Caco-2 (cell line): ENCODE measurements around the gene PTPN14. TPM values are rescaled to one million over a fixed set of nuclear protein-coding genes. Genes with fewer than 3 reads are reported as not detected.

ENCODE experiments used
- BruUV-seq: library from RNA; stranded (reverse); fragments of 400-500 nt; replicated peaks from 2 replicates; lab custom pipeline; 2021; lab: Mats Ljungman, UMichigan
- CTCF ChIA-PET: fragments of 300-600 bp; sonication (Branson Sonifier 250); formaldehyde crosslinking; loops from one replicate; lab custom pipeline; 2022; ENCODE audit warnings: antibody characterized with exemption; lab: Charles Lee
- POLR2A ChIA-PET: fragments of 300-600 bp; sonication (Branson Sonifier 250); formaldehyde crosslinking; loops from one replicate; lab custom pipeline; 2022; ENCODE audit warnings: antibody characterized with exemption; lab: Charles Lee
- DNase-seq, 2 experiments: peaks; one replicate each; pipeline versions ENCODE4 v3.0.0 to v3.0.0-alpha.2; 2020 to 2022
- H3K27me3 ChIP-seq: replicated peaks from 2 replicates; pipeline ENCODE4 v1.6.0; 2011; ENCODE audit warnings: low read length; ENCODE audit not compliant: control insufficient read depth, insufficient read depth
- H3K36me3 ChIP-seq: 2 replicates; pipeline ENCODE4 v1.5.1; 2011; ENCODE audit warnings: low read length; ENCODE audit not compliant: control insufficient read depth, insufficient read depth
- H3K4me1 ChIP-seq: fragments of 250-450 bp; sonication (Bioruptor Pico); 2 replicates; pipeline ENCODE4 v1.5.1; 2020; ENCODE audit warnings: mild to moderate bottlenecking
- H3K4me3 ChIP-seq: 2 replicates; pipeline ENCODE4 v1.5.1; 2011; ENCODE audit warnings: low read depth, mild to moderate bottlenecking, control low read depth, low read length
- H3K9me3 ChIP-seq: fragments of 250-450 bp; sonication (Bioruptor Pico); 2 replicates; pipeline ENCODE4 v1.5.1; 2020; ENCODE audit warnings: mild to moderate bottlenecking, moderate library complexity
- H3K27ac Mint-ChIP-seq: one replicate; pipeline ENCODE4 v1.8.0; 2022; ENCODE audit warnings: mixed read lengths; ENCODE audit not compliant: unreplicated experiment
- H3K27me3 Mint-ChIP-seq: one replicate; pipeline ENCODE4 v1.8.0; 2022; ENCODE audit warnings: mixed read lengths; ENCODE audit not compliant: insufficient read depth, unreplicated experiment
- H3K36me3 Mint-ChIP-seq: one replicate; pipeline ENCODE4 v1.8.0; 2022; ENCODE audit warnings: mild to moderate bottlenecking, mixed read lengths; ENCODE audit not compliant: insufficient read depth, unreplicated experiment
- H3K4me1 Mint-ChIP-seq: one replicate; pipeline ENCODE4 v1.8.0; 2022; ENCODE audit warnings: low read depth, mixed read lengths; ENCODE audit not compliant: unreplicated experiment
- H3K4me3 Mint-ChIP-seq: one replicate; pipeline ENCODE4 v1.8.0; 2022; ENCODE audit warnings: mild to moderate bottlenecking, moderate library complexity, mixed read lengths; ENCODE audit not compliant: unreplicated experiment
- H3K9me3 Mint-ChIP-seq: one replicate; pipeline ENCODE4 v1.8.0; 2022; ENCODE audit warnings: mixed read lengths; ENCODE audit not compliant: unreplicated experiment
- intact Hi-C: fragments of 100-400 bp; cut with micrococcal nuclease; formaldehyde crosslinking; loops from one replicate; pipeline ENCODE4 v1.10.0; 2022; ENCODE audit not compliant: unreplicated experiment
- total RNA-seq: library from RNA; stranded (reverse); gene quantifications from 2 replicates; pipeline ENCODE4 v1.2.3, GENCODE V29; 2022
- TF ChIP-seq, protein P1 (sequence below), 2 experiments: fragments of 200-600 bp in 1 of 2; IDR thresholded peaks; 1 replicate in 1 of 2; 2 replicates in 1 of 2; pipeline versions ENCODE4 v1.5.1 to v1.8.0; 2011 to 2022; ENCODE audit warnings: antibody characterized with exemption in 1 of 2, control low read depth in 1 of 2, inconsistent platforms in 1 of 2, low read depth in 1 of 2, low read length in 1 of 2, mild to moderate bottlenecking in 1 of 2, moderate library complexity in 1 of 2; ENCODE audit not compliant: insufficient read depth in 1 of 2, severe bottlenecking in 1 of 2, unreplicated experiment in 1 of 2

Gene PTPN14
- total RNA-seq, 1 experiment from 2014 or later = 103 TPM

DNA sequence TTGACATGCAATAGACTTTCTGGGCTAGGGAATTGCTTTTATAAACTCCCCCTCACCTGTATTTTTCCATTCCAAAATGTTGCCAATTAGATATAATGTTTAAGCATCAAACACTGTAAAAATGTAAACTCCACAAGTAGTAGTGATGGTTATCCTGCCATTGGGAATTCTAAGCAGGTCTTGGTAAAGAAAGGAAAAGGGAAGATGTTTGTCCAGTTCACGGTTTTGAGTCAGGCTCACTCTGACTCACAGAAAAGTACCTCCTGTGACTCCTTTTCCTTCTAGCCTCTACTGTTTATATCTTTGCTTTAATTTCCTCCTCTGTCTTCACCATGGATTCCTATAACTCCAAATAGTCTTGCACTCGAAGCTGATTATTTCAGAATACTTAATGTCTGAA lies 19.0 kb upstream of the PTPN14 start:
- peaks cover 3% of the 10 kb centered on the region for H3K36me3 Mint-ChIP-seq
- ChIA-PET CTCF (no interaction called here), POLR2A (no interaction called here)
- no peaks in the 10 kb centered on the region for H3K9me3 Mint-ChIP-seq
- H3K4me3 Mint-ChIP-seq = no peak overlapping the region
- H3K36me3 ChIP-seq = no peaks in the 10 kb centered on the region
- H3K27me3 Mint-ChIP-seq = no peaks in the 10 kb centered on the region
- no peaks in the 10 kb centered on the region for H3K27me3 ChIP-seq
- H3K9me3 ChIP-seq = peaks cover 1% of the 10 kb centered on the region
- no peak for DNase-seq
- H3K27ac Mint-ChIP-seq = no peak overlapping the region
- BruUV-seq = no TSS peak
- TF ChIP-seq, protein P1, sequence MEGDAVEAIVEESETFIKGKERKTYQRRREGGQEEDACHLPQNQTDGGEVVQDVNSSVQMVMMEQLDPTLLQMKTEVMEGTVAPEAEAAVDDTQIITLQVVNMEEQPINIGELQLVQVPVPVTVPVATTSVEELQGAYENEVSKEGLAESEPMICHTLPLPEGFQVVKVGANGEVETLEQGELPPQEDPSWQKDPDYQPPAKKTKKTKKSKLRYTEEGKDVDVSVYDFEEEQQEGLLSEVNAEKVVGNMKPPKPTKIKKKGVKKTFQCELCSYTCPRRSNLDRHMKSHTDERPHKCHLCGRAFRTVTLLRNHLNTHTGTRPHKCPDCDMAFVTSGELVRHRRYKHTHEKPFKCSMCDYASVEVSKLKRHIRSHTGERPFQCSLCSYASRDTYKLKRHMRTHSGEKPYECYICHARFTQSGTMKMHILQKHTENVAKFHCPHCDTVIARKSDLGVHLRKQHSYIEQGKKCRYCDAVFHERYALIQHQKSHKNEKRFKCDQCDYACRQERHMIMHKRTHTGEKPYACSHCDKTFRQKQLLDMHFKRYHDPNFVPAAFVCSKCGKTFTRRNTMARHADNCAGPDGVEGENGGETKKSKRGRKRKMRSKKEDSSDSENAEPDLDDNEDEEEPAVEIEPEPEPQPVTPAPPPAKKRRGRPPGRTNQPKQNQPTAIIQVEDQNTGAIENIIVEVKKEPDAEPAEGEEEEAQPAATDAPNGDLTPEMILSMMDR (IDR thresholded peaks at IDR 0.05; ENCODE audit: insufficient read depth in 1 of 2, low read depth in 1 of 2, low read length in 1 of 2, severe bottlenecking in 1 of 2, unreplicated experiment in 1 of 2) = no peak
- peaks cover 12% of the 10 kb centered on the region for H3K4me1 Mint-ChIP-seq
- intact Hi-C loops = no loop called here
- no peaks in the 10 kb centered on the region for H3K4me1 ChIP-seq
- H3K4me3 ChIP-seq = no peak overlapping the region

DNA sequence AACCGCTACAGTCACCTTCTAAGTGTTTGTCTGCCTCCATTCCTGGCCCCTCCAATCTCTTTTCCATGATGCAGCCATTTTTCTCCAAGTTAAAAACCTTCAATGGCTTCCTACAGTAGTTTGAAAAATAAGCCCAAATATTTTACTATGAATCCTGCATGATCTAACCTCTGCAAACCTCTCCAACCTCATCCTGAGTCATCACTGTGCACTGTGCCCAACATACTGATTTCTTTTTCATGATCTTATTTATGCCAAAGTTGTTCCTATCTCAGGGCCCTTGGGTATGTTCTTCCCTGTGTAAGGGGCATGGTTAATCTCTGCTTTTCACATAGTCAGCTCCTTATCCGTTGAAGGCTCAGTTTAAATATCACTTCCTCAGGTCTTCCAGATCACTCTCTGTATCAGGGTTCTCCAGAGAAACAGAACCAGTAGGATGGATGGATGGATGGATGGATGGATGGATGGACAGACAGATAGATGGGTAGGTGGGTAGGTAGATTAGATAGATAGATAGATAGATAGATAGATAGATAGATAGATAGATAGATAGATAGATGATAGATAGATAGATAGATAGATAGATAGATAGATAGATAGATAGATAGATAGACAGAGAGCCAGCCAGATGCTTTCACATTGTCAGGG lies 18.1 kb upstream of the PTPN14 start:
- no peaks in the 10 kb centered on the region for H3K36me3 Mint-ChIP-seq
- no TSS peak for BruUV-seq
- Histone ChIP-seq H3K27me3 (no peaks in the 10 kb centered on the region), H3K9me3 (no peaks in the 10 kb centered on the region; the same call in 1 of the 2 replicates), H3K36me3 (no peaks in the 10 kb centered on the region), H3K4me3 (no peak overlapping the region), H3K4me1 (no peaks in the 10 kb centered on the region)
- CTCF ChIA-PET = no interaction called here
- no peak overlapping the region for H3K4me3 Mint-ChIP-seq
- H3K4me1 Mint-ChIP-seq = peaks cover 12% of the 10 kb centered on the region
- peak overlapping the region; percentile 53 for H3K27ac Mint-ChIP-seq
- TF ChIP-seq, protein P1 (IDR thresholded peaks at IDR 0.05; ENCODE audit: insufficient read depth in 1 of 2, low read depth in 1 of 2, low read length in 1 of 2, severe bottlenecking in 1 of 2, unreplicated experiment in 1 of 2) = no peak
- no peak for DNase-seq
- H3K9me3 Mint-ChIP-seq = no peaks in the 10 kb centered on the region
- intact Hi-C loops = no loop called here
- H3K27me3 Mint-ChIP-seq = no peaks in the 10 kb centered on the region
- POLR2A ChIA-PET = interaction anchor here (0.5 kb wide), 1 partner anchor 12 kb away, joined by 3 read pairs; no protein-coding TSS in a partner anchor

DNA sequence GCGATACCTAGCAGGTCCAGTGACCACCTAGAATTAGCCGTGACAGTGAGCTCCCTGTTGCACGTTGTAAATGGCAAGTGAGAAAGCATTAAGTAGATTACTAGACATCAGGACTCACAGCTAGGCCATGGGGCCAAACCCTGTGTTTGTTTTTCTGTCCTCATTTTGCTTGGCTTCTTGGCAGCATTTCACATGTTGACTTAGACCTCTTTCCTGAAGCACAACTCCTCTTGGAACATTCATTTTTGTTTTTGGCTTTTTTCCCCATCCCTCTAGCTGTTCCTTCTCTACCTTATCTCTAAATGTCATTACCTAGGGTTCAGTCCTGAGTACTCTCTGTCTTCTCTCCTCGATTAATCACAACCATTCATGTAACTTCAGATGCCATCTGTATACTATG lies 16.9 kb upstream of the PTPN14 start:
- intact Hi-C loops = no loop called here
- no peaks in the 10 kb centered on the region; the same call in 1 of the 2 replicates for H3K9me3 ChIP-seq
- H3K27me3 Mint-ChIP-seq = no peaks in the 10 kb centered on the region
- H3K27me3 ChIP-seq = no peaks in the 10 kb centered on the region
- H3K36me3 Mint-ChIP-seq = no peaks in the 10 kb centered on the region
- no peak for DNase-seq
- H3K4me3 Mint-ChIP-seq = no peak overlapping the region
- no peak overlapping the region for H3K4me3 ChIP-seq
- no peaks in the 10 kb centered on the region for H3K4me1 ChIP-seq
- peaks cover 12% of the 10 kb centered on the region for H3K4me1 Mint-ChIP-seq
- no peaks in the 10 kb centered on the region for H3K36me3 ChIP-seq
- BruUV-seq = no TSS peak
- CTCF ChIA-PET = no interaction called here
- TF ChIP-seq, protein P1 (IDR thresholded peaks at IDR 0.05; ENCODE audit: insufficient read depth in 1 of 2, low read depth in 1 of 2, low read length in 1 of 2, severe bottlenecking in 1 of 2, unreplicated experiment in 1 of 2) = no peak
- H3K27ac Mint-ChIP-seq = no peak overlapping the region
- H3K9me3 Mint-ChIP-seq = no peaks in the 10 kb centered on the region
- POLR2A ChIA-PET = interaction anchor here (1.5 kb wide), 1 partner anchor 17 kb away, joined by 4 read pairs; the partner anchor contains the start of gene PTPN14
